K562 (cell line): ENCODE measurements around the gene ALDOB. TPM values are rescaled to one million over a fixed set of nuclear protein-coding genes. Genes with fewer than 3 reads are reported as not detected.

Experiments
- ATAC-seq: fragments of 200-7000 bp; cut with Tn5 transposase; 3 replicates; pipeline ENCODE4 v1.9.1; 2020; ENCODE audit warnings: moderate library complexity
- BruUV-seq: library from RNA; stranded (reverse); fragments of 400-500 nt; replicated peaks from 2 replicates; lab custom pipeline; 2021; lab: Mats Ljungman, UMichigan
- CTCF ChIA-PET: fragments of 300-600 bp; formaldehyde crosslinking; extraction: SDS; loops from one replicate; lab custom pipeline; 2021; ENCODE audit warnings: low intra/inter-chr PET ratio; lab: Yijun Ruan, JAX
- POLR2A ChIA-PET: fragments of 300-600, 350-650 bp; sonication (Branson Sonifier 250); formaldehyde crosslinking; extraction: SDS; loops from one replicate; lab custom pipeline; 2021; ENCODE audit warnings: antibody characterized with exemption, inconsistent platforms; lab: Yijun Ruan, JAX
- DNase-seq, 4 experiments: peaks; one replicate each; pipeline versions ENCODE4 v3.0.0 to v3.0.0-alpha.2; 2011 to 2018; ENCODE audit warnings: low spot score in 3 of 4, mixed read lengths in 3 of 4; ENCODE audit errors: extremely low read depth in 1 of 4
- FAIRE-seq: peaks from 2 replicates; lab custom pipeline; 2011; peaks lifted over from hg19 to GRCh38; lab: Jason Lieb, UNC
- H2AFZ ChIP-seq: 2 replicates; pipeline ENCODE4 v1.6.0; 2011; ENCODE audit warnings: low read depth, low read length, control low read depth, inconsistent platforms
- H3K27ac ChIP-seq: fragments of 200-600 bp; 3 replicates; pipeline ENCODE4 v1.8.0; 2011; ENCODE audit warnings: low read depth, mild to moderate bottlenecking, control low read depth, inconsistent platforms, low read length, moderate library complexity, mixed read lengths; ENCODE audit errors: extremely low read depth
- H3K27me3 ChIP-seq, 2 experiments: fragments of 300-600 bp in 1 of 2; 2 replicates in 1 of 2; 3 replicates in 1 of 2; pipeline versions ENCODE4 v1.6.0 to v1.8.0; 2011; ENCODE audit warnings: inconsistent platforms in 2 of 2, low read length in 2 of 2, mild to moderate bottlenecking in 1 of 2, mixed read lengths in 1 of 2, moderate library complexity in 1 of 2; ENCODE audit not compliant: control insufficient read depth in 2 of 2, insufficient read depth in 2 of 2
- H3K36me3 ChIP-seq: fragments of 300-600 bp; 3 replicates; pipeline ENCODE4 v1.8.0; 2011; ENCODE audit warnings: mild to moderate bottlenecking, low read length, inconsistent platforms; ENCODE audit not compliant: control insufficient read depth, insufficient read depth
- H3K4me1 ChIP-seq, 2 experiments: fragments of 200-600 bp in 1 of 2; replicated peaks in 1 of 2; 2 replicates in 1 of 2; 3 replicates in 1 of 2; pipeline versions ENCODE4 v1.5.1 to v1.8.0; 2011; ENCODE audit warnings: inconsistent platforms in 2 of 2, low read length in 2 of 2, mild to moderate bottlenecking in 1 of 2, mixed read lengths in 1 of 2, moderate library complexity in 1 of 2; ENCODE audit not compliant: control insufficient read depth in 2 of 2, insufficient read depth in 2 of 2
- H3K4me2 ChIP-seq: 2 replicates; pipeline ENCODE4 v1.6.1; 2011; ENCODE audit warnings: low read length, control low read depth, inconsistent platforms, mixed read lengths; ENCODE audit not compliant: insufficient read depth
- H3K4me3 ChIP-seq: fragments of 200-600 bp; sonication (generic), shearing (Covaris generic); 2 replicates; pipeline ENCODE4 v1.5.1; 2016; ENCODE audit warnings: control low read depth, inconsistent platforms
- H3K79me2 ChIP-seq: fragments of 200-600 bp; 3 replicates; pipeline ENCODE4 v1.8.0; 2011; ENCODE audit warnings: low read length, inconsistent platforms; ENCODE audit not compliant: control insufficient read depth, insufficient read depth
- H3K9ac ChIP-seq, 2 experiments: 2 replicates each; pipeline versions ENCODE4 v1.6.0 to v1.6.1; 2011; ENCODE audit warnings: low read depth in 2 of 2, low read length in 2 of 2, control low read depth in 1 of 2, inconsistent platforms in 1 of 2, mild to moderate bottlenecking in 1 of 2, mixed read lengths in 1 of 2; ENCODE audit not compliant: insufficient read depth in 1 of 2
- H3K9me1 ChIP-seq: one replicate; pipeline ENCODE4 v1.6.0; 2011; ENCODE audit warnings: inconsistent platforms, mild to moderate bottlenecking, low read length, moderate library complexity; ENCODE audit not compliant: control insufficient read depth, insufficient read depth
- H3K9me3 ChIP-seq: replicated peaks from 2 replicates; pipeline ENCODE4 v1.5.1; 2011; ENCODE audit warnings: low read depth, low read length, inconsistent platforms; ENCODE audit not compliant: control insufficient read depth, insufficient read depth
- H4K20me1 ChIP-seq: replicated peaks from 2 replicates; pipeline ENCODE4 v1.6.1; 2011; ENCODE audit warnings: low read length, inconsistent platforms, mixed read lengths; ENCODE audit not compliant: control insufficient read depth, insufficient read depth
- CEBPG ChIP-seq, 3 experiments: fragments of 200-800 bp in 1 of 3; sonication (Bioruptor generic) in 1 of 3; sonication (generic) in 1 of 3; formaldehyde crosslinking in 1 of 3; IDR thresholded peaks in 2 of 3; conservative IDR thresholded peaks in 1 of 3; 2 replicates each; pipeline versions ENCODE4 v1.6.1 to v1.8.0; 2016 to 2022; ENCODE audit warnings: missing compliant biosample characterization in 2 of 3, missing genetic modification characterization in 2 of 3, mild to moderate bottlenecking in 1 of 3, missing genetic modification reagents in 1 of 3
- SLC30A9 ChIP-seq: fragments of 250-450 bp; sonication (Bioruptor Pico); IDR thresholded peaks from 2 replicates; pipeline ENCODE4 v1.8.0; 2022; ENCODE audit warnings: mild to moderate bottlenecking, moderate library complexity
- ZNF436 ChIP-seq: fragments of 250-450, 450-650 bp; sonication (Bioruptor Pico); formaldehyde crosslinking; IDR thresholded peaks from 2 replicates; pipeline ENCODE4 v1.7.0; 2020; ENCODE audit warnings: mild to moderate bottlenecking
- WGBS: fragments of 100-300 bp; shearing (Covaris generic); methylation state at CpG from one replicate; pipeline ENCODE4 v1.1.6; 2016; ENCODE audit warnings: low coverage, mixed read lengths; ENCODE audit not compliant: insufficient coverage; ENCODE audit errors: missing lambda C conversion rate; 5-methylcytosine and 5-hydroxymethylcytosine counted together
- in situ Hi-C: fragments of 300-500 bp; cut with MboI; formaldehyde crosslinking; loops from 4 replicates; pipeline ENCODE4 v1.15.0; 2018; ENCODE audit warnings: inconsistent platforms, mixed read lengths
- intact Hi-C: fragments of 100-400 bp; cut with micrococcal nuclease; formaldehyde crosslinking; loops from 2 replicates; pipeline ENCODE4 v1.14.2; 2022
- polyA plus RNA-seq, 8 experiments: library from polyadenylated mRNA; depleted of rRNA in 4 of 8; stranded (reverse) in 5 of 8; unstranded in 3 of 8; fragments of >200 nt; fragmentation: Nextera tagmentation in 2 of 8; fragmentation: Illumina TruSeq in 1 of 8; extraction: Ambion mirVana in 2 of 8; extraction: Trizol in 1 of 8; gene quantifications; 2 replicates each; pipeline versions ENCODE4 v1.2.1 to v1.2.3, GENCODE V29; 2011 to 2014; ENCODE audit warnings: inconsistent platforms in 1 of 8, missing spikeins in 1 of 8
- total RNA-seq, 7 experiments: library from RNA; depleted of rRNA in 6 of 7; stranded (reverse); fragments of >200 nt in 6 of 7; fragmentation: Illumina TruSeq in 2 of 7; extraction: Trizol in 2 of 7; gene quantifications; 2 replicates each; pipeline versions ENCODE4 v1.2.1 to v1.2.3, GENCODE V29; 2011 to 2021; ENCODE audit warnings: low replicate concordance in 1 of 7
- TF ChIP-seq, protein P1 (sequence below): fragments of 450-650 bp; formaldehyde crosslinking; IDR thresholded peaks from 2 replicates; pipeline ENCODE4 v1.4.0; 2020; ENCODE audit warnings: mild to moderate bottlenecking, moderate library complexity
- TF ChIP-seq, protein P2 (sequence below): fragments of 150-350 bp; conservative IDR thresholded peaks from 2 replicates; pipeline ENCODE4 v1.6.1; 2014; ENCODE audit warnings: low read length
- TF ChIP-seq, protein P3 (sequence below): sonication (generic); formaldehyde crosslinking; IDR thresholded peaks from 2 replicates; pipeline ENCODE4 v1.8.1; 2023; ENCODE audit warnings: mild to moderate bottlenecking, missing genetic modification reagents, moderate library complexity

Gene ALDOB
- total and polyA plus RNA-seq, 9 of the 15 experiments (the other 6 are each of a cell fraction or from before 2014, with no cell fraction given): 0.80 TPM; not detected in 8

DNA sequence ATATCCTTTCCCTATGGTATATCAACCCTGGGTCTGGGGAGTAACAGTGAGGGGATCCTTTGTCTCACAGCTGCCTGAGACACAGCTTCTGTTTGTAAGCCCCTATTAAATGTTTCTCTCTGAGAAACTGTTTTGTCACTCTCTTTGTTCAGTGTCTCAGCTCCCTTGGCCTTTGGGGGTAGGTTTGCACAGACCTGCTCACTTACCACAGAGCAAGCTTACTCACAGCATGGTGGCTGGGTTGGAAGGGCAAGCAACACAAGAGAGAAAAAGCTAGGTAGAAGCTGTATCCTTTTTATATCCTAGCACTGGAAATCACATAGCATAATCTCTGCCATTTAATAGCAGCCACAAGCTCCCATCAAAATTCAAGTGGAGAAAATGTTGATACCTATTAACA lies 55.3 kb downstream of the ALDOB start (continued):
- TF ChIP-seq CEBPG (CRISPR knock-in tag; IDR thresholded peaks at IDR 0.05) (no peak), CEBPG (tag; conservative IDR thresholded peaks at IDR 0.05 in 1 of 2, IDR thresholded peaks at IDR 0.05 in 1 of 2) (no peak), ZNF436 (CRISPR knock-in tag) (no peak)
- TF ChIP-seq, protein P1, sequence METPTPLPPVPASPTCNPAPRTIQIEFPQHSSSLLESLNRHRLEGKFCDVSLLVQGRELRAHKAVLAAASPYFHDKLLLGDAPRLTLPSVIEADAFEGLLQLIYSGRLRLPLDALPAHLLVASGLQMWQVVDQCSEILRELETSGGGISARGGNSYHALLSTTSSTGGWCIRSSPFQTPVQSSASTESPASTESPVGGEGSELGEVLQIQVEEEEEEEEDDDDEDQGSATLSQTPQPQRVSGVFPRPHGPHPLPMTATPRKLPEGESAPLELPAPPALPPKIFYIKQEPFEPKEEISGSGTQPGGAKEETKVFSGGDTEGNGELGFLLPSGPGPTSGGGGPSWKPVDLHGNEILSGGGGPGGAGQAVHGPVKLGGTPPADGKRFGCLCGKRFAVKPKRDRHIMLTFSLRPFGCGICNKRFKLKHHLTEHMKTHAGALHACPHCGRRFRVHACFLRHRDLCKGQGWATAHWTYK (CRISPR knock-in tag): no peak
- TF ChIP-seq, protein P2, sequence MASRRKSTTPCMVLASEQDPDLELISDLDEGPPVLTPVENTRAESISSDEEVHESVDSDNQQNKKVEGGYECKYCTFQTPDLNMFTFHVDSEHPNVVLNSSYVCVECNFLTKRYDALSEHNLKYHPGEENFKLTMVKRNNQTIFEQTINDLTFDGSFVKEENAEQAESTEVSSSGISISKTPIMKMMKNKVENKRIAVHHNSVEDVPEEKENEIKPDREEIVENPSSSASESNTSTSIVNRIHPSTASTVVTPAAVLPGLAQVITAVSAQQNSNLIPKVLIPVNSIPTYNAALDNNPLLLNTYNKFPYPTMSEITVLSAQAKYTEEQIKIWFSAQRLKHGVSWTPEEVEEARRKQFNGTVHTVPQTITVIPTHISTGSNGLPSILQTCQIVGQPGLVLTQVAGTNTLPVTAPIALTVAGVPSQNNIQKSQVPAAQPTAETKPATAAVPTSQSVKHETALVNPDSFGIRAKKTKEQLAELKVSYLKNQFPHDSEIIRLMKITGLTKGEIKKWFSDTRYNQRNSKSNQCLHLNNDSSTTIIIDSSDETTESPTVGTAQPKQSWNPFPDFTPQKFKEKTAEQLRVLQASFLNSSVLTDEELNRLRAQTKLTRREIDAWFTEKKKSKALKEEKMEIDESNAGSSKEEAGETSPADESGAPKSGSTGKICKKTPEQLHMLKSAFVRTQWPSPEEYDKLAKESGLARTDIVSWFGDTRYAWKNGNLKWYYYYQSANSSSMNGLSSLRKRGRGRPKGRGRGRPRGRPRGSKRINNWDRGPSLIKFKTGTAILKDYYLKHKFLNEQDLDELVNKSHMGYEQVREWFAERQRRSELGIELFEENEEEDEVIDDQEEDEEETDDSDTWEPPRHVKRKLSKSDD: no peak

DNA sequence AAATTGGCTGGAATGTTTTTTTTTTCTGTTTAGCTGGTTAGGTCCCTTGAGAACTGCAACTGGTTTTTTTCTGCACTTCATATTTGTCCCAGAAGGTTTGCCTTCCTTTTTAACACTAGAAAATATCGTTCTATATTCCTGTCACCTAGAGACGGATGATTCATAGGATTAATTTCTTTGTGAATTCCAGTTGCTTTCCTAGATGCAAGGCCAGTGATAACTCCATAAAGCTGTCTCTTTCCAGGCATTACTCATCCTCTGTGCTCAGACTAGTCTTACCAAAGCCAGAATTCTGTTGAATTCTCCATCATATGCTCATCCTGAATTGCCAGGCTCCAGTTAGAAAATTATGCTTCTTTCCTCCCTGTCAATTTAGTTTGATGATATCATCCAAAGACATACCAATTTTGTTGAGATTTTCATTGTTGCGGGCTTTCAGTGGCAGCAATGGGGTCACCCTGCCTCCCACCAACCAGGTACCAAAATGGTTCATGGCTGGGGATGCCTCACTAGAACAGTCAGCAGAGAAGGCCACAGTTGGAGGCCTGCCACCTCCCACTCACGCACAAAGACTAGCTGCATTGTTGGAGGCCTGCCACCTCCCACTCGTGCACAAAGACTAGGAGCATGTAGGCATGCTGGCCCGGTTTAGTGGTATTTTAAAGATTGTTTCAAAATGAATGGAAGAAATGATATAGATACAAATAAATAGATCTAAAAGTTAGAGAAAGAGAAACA lies 59.3 kb downstream of the ALDOB start:
- in situ Hi-C loops (no loop called here), intact Hi-C loops (no loop called here)
- ChIA-PET CTCF (no interaction called here), POLR2A (interaction anchor here (0.9 kb wide), 1 partner anchor 14 kb away, joined by 3 read pairs; no protein-coding TSS in a partner anchor)
- Histone ChIP-seq H3K27ac (no peak overlapping the region), H3K4me1 (peaks cover 3% of the 10 kb centered on the region in 2 experiments; a peak in 3 of 5 replicates), H3K79me2 (no peaks in the 10 kb centered on the region), H3K9me1 (no peaks in the 10 kb centered on the region), H3K27me3 (no peaks in the 10 kb centered on the region), H3K36me3 (no peaks in the 10 kb centered on the region), H2AFZ (no peak overlapping the region), H3K4me3 (no peak overlapping the region), H4K20me1 (no peaks in the 10 kb centered on the region), H3K9ac (no peak overlapping the region), H3K4me2 (no peak overlapping the region), H3K9me3 (no peaks in the 10 kb centered on the region)
- no peak for ATAC-seq
- BruUV-seq: no TSS peak
- TF ChIP-seq, protein P3, sequence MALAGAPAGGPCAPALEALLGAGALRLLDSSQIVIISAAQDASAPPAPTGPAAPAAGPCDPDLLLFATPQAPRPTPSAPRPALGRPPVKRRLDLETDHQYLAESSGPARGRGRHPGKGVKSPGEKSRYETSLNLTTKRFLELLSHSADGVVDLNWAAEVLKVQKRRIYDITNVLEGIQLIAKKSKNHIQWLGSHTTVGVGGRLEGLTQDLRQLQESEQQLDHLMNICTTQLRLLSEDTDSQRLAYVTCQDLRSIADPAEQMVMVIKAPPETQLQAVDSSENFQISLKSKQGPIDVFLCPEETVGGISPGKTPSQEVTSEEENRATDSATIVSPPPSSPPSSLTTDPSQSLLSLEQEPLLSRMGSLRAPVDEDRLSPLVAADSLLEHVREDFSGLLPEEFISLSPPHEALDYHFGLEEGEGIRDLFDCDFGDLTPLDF (CRISPR knock-in tag): no peak
- TF ChIP-seq SLC30A9 (CRISPR knock-in tag): no peak
- DNase-seq: no peak
- WGBS: 59% methylated on average over 6 of the region's 6 CpGs
- FAIRE-seq: no peak
